Measurements from ENCODE around the gene CD38. TPM values are rescaled to one million over a fixed set of nuclear protein-coding genes. Genes with fewer than 3 reads are reported as not detected.
"Not testable (repeated sequence)": the region's sequence is repeated elsewhere in the genome, so short reads cannot be mapped to it uniquely, and the experiment has no call there.

The CD38 gene
- total RNA-seq = 2.5 TPM
- long read RNA-seq, full-length matches to known transcripts = 2 of 4 reads
- long read RNA-seq, partial matches to known transcripts = 0 of 4 reads
- long read RNA-seq, other reads (novel, unspliced or antisense) = 2 of 4 reads

- ATAC-seq (ENCODE audit: poor library complexity) = peak; percentile 72
- peak; percentile 59 for DNase-seq
- intact Hi-C loops (cut with DNase I) = no loop called here
Observed at GRCh38 chr4:15778289-15779241, at the start of gene CD38. CD38 (plus strand) TSS chr4:15778328; CDS start chr4:15778415, 87 bp downstream.

- DNase-seq (no peak), ATAC-seq (ENCODE audit: poor library complexity) (peak; percentile 61)
- intact Hi-C loops (cut with DNase I) = loop anchor here (5.0 kb wide), 1 partner anchor 227 kb away; no protein-coding TSS in a partner anchor
Observed at GRCh38 chr4:15729910-15730533, 48.1 kb upstream of the CD38 start.

- intact Hi-C loops (cut with DNase I) = loop anchor here (5.0 kb wide), 1 partner anchor 224 kb away; no protein-coding TSS in a partner anchor
- not testable (repeated sequence) for ATAC-seq (ENCODE audit: poor library complexity); DNase-seq
Observed at GRCh38 chr4:15733061-15733460, 45.1 kb upstream of the CD38 start.

- DNase-seq (no peak), ATAC-seq (ENCODE audit: poor library complexity) (no peak)
- intact Hi-C loops (cut with DNase I) = no loop called here
Observed at GRCh38 chr4:15735536-15735935, 42.6 kb upstream of the CD38 start.

- no peak for ATAC-seq (ENCODE audit: poor library complexity)
- intact Hi-C loops (cut with DNase I) = no loop called here
- no peak for DNase-seq
Observed at GRCh38 chr4:15736514-15737050, 41.5 kb upstream of the CD38 start.

- no peak for ATAC-seq (ENCODE audit: poor library complexity)
- intact Hi-C loops (cut with DNase I) = no loop called here
- no peak for DNase-seq
Observed at GRCh38 chr4:15737255-15737654, 40.9 kb upstream of the CD38 start.

GRCh38 chr4:15738877-15739276, 39.3 kb upstream of the CD38 start:
- intact Hi-C loops (cut with DNase I) = no loop called here
- ATAC-seq (ENCODE audit: poor library complexity) (no peak), DNase-seq (no peak)

GRCh38 chr4:15740764-15741404, 37.2 kb upstream of the CD38 start:
- intact Hi-C loops (cut with DNase I) = no loop called here
- DNase-seq (no peak), ATAC-seq (ENCODE audit: poor library complexity) (no peak)

GRCh38 chr4:15742083-15742582, 36.0 kb upstream of the CD38 start:
- ATAC-seq (ENCODE audit: poor library complexity) (no peak), DNase-seq (no peak)
- intact Hi-C loops (cut with DNase I) = no loop called here

- intact Hi-C loops (cut with DNase I) = no loop called here
- DNase-seq (no peak), ATAC-seq (ENCODE audit: poor library complexity) (no peak)
Observed at GRCh38 chr4:15742637-15743036, 35.5 kb upstream of the CD38 start.

- no peak for ATAC-seq (ENCODE audit: poor library complexity)
- no peak for DNase-seq
- intact Hi-C loops (cut with DNase I) = no loop called here
Observed at GRCh38 chr4:15744016-15744545, 34.0 kb upstream of the CD38 start.

- ATAC-seq (ENCODE audit: poor library complexity) = no peak
- DNase-seq = no peak
- intact Hi-C loops (cut with DNase I) = no loop called here
Observed at GRCh38 chr4:15746110-15746509, 32.0 kb upstream of the CD38 start.

GRCh38 chr4:15749001-15749400, 29.1 kb upstream of the CD38 start:
- no peak for DNase-seq
- ATAC-seq (ENCODE audit: poor library complexity) = no peak
- intact Hi-C loops (cut with DNase I) = no loop called here

GRCh38 chr4:15751153-15751552, 27.0 kb upstream of the CD38 start:
- intact Hi-C loops (cut with DNase I) = no loop called here
- ATAC-seq (ENCODE audit: poor library complexity) = no peak
- no peak for DNase-seq

GRCh38 chr4:15753081-15753480, 25.0 kb upstream of the CD38 start:
- ATAC-seq (ENCODE audit: poor library complexity) = no peak
- intact Hi-C loops (cut with DNase I) = no loop called here
- DNase-seq = no peak

GRCh38 chr4:15753786-15754185, 24.3 kb upstream of the CD38 start:
- DNase-seq = peak; percentile 76
- ATAC-seq (ENCODE audit: poor library complexity) = peak; percentile 90
- intact Hi-C loops (cut with DNase I) = no loop called here

- DNase-seq (no peak), ATAC-seq (ENCODE audit: poor library complexity) (peak; percentile 41)
Observed at GRCh38 chr4:15754323-15754722, 23.8 kb upstream of the CD38 start.

GRCh38 chr4:15755321-15756155, 22.6 kb upstream of the CD38 start:
- intact Hi-C loops (cut with DNase I) = no loop called here
- DNase-seq (no peak), ATAC-seq (ENCODE audit: poor library complexity) (no peak)

More at GRCh38 chr4:15754323-15754722, 23.8 kb upstream of the CD38 start:
- intact Hi-C loops (cut with DNase I) = no loop called here

All from Right ventricle myocardium superior (tissue), 1 donor.